HG03103 (cell line): Measurements from ENCODE around the gene COL23A1.
"Not testable (repeated sequence)": the region's sequence is repeated elsewhere in the genome, so short reads cannot be mapped to it uniquely, and the experiment has no call there.

Experiments
- ATAC-seq: cut with Tn5 transposase; IDR thresholded peaks from one replicate; pipeline ENCODE4 v1.9.1; 2021; ENCODE audit warnings: low read depth; ENCODE audit not compliant: unreplicated experiment

COL23A1 gene

DNA sequence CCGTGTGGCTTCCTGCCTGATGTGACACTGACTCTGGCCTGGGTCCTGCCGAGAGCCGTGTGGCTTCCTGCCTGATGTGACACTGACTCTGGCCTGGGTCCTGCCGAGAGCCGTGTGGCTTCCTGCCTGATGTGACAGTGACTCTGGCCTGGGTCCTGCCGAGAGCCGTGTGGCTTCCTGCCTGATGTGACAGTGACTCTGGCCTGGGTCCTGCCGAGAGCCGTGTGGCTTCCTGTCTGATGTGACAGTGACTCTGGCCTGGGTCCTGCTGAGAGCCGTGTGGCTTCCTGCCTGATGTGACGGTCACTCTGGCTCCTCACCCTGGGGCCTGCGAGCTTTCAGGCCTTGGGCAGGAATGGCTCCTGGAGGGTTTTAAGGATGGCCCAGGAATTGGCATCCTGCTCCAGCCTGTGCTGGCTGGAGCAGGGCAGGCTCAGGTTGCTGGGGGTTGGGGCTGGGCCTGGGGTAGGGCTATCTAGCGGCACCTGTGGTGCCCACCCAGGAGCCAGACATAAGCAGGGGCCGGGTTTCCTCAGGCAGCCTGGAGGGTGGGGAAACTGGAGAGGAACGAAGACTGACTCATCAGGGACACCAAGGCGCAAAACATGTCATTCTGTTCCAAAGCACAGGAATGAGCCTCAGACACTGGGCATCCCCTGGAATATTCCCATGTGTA lies 350.4 kb downstream of the COL23A1 start:
- ATAC-seq, result not testable (repeated sequence)

DNA sequence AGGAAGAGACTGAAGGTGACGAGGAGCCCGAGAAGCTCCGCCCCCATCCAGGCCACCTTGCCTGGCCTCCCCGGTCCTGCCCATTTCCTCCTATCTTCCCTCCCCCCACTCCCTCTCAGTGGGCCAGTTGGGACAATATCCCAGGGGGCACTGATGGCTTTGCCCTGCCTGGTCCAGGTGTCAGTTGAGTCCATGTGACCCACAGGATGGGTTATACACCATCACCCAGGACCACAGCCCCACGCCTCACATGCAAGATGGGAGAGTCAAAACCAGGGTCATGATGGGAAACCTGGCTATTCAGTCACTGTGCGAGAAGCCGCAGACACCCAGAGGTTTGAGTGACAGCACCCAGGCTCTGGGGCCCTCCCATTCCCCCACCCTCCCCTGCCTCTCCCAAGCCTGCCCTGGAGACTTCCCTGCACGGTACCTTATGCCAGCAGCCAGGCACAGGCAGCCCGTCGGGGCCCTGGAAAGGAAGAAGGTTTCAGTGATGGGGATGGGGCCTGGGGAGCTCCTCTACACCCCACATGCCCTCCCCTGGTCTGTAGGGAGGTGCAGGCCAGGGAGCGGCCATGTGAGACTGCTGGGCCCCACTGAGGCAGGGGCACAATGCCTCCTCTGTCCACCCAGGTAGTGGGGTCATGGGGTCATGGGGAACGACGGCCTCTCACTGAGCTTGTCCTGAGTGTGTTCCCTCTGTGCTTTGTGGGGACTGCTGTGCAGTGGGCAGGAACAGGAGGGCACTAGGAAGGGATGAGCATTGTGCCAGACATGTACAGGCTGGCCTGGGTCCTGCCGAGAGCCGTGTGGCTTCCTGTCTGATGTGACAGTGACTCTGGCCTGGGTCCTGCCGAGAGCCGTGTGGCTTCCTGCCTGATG lies 351.2 kb downstream of the COL23A1 start:
- ATAC-seq, result no peak

DNA sequence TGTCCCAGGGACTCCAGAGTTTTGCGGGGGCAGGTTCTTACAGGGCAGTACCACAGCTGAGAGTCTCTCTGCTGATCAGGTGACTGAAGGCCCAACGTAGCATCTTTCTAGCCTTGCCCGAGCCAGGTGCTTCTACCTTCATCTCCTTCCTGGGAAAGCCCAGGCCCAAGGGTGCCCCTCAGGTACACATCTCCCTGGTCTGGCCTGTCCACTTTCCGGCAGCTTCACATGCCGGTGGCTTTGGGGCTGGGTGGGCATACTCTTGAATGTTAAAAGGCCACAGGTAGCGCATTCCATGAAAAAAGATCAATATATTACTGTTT lies 351.9 kb downstream of the COL23A1 start:
- no peak for ATAC-seq

DNA sequence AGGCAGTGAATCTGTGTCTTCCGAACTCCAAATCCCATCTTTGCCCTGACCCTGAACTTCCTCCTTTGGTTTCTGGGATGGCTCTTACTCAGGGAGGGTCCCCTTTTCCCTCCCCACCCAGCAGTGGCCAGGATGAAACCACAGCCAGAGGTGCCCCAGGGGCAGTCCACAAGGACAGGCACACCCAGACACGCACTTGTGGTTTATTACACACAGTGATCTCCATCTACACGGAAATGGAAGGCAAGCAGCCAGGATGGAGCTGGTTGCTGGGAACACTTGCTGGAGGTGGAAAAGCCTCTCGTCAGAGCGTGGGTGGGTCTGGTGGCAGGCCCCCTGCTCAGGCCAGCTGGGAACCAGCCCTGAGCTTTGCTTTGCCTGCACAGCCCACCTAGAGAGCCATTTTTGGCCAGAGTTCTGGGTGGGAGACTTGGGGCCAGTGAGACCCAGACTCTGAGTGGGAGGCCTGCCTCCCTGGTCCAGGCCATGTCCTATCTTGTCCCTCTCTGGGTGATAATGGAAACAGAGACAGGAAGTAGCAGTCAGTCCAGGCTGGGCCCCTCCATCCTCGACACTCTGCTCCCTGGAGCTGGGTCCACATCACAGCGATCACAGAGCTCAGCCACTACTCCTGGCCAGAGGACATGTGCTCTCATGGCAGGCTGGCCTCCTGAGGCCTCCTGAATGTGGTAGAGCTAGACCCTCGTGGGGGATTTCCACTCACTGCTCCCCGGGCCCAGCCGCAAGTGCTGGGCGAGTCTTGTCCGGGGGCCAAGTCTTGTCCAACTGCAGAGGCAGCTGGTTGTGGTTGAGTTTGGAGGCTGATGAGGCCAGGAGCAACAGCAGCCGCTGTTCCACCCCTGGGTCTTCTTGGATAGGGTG lies 352.5 kb downstream of the COL23A1 start:
- ATAC-seq, result no peak

DNA sequence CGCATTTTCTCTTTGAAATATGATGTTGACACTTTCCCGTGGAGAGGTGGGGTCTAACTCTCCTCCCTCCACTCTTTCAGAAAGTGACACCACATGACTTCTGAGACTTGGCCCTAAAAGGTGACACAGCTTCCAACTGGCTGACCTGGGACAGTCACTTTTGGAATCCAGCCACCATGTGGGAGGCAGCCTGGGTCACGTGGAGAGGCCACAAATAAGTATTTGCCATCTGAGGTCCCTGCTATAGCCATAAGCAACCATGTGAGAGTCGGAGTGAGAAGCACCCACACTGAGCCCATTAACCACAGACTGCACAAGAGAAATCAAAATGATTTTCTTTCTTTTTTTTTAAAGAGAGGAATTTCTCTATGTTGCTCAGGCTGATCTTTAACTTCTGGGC lies 353.5 kb downstream of the COL23A1 start:
- ATAC-seq, result no peak

DNA sequence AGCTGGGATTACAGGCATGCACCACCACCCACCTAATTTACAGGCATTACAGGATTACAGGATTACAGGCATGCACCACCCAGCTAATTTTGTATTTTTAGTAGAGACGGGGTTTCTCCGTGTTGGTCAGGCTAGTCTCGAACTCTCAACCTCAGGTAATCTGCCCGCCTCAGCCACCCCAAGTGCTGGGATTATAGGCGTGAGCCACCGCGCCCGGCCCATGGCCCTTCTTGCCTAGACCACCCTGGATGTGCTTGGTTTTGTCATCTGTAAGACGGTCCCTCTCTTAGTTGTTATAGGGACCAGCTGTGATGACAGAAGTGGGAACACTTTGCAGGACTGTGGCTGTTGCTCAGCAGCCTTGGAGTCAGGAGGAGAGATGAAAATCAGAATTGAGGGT lies 354.1 kb downstream of the COL23A1 start:
- no peak for ATAC-seq

DNA sequence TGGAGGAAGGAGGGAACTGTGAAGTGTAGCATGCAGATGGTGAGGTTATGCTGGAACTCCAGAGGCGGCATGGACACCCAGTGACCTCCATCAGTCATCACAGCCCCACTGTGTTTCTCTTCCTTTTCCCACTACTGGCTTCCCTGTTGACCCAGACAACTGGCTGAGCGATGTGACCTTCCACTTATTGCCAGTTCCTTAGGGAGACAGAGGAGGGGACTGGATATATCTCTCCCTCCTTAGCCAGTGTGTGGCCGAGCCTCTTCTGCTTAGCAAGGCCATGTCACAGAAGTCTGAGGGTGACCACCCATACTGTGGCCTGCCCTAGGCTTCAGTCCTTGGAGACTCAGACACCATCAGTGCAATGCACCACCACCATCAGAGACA lies 354.6 kb downstream of the COL23A1 start:
- ATAC-seq, result no peak

DNA sequence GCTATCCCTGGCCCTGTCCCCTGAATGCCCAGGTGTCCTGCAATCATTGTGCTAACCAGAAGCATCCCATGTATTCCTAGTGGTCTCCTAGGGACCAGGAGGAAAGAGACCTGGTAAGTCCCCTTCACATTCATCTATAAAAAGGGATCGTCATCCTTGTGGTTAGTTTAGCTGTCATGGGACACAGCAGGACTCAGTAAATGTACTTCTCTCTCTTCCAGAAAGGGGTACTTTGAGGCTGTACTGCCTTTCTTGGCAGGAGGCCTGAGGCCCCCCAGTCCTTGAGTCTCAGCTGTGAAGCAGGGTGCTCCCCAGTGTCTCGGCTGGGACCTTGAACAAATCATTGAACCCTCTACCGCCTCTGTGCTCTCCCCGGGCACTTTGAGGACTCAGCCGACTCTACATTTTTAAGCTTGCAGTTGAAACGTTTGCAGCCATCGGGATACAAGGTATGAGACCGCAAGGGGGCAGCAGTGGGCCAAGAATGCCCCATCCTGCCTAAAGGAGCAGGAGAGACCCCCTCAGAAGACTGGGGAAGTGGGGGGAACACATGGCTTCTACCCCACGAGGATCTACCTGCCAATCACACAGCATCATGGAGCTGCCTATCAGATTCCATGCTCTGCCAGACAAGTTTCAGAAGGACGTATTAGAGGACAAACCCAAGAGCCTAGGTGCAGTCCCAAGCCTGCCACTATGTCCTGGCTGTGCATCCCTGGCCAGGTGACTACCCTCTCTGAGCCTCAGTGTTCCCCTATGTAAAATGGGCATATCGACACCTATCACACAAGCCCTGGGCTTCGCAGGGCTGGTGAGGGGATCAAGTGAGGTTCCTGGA lies 355.2 kb downstream of the COL23A1 start:
- no peak for ATAC-seq

DNA sequence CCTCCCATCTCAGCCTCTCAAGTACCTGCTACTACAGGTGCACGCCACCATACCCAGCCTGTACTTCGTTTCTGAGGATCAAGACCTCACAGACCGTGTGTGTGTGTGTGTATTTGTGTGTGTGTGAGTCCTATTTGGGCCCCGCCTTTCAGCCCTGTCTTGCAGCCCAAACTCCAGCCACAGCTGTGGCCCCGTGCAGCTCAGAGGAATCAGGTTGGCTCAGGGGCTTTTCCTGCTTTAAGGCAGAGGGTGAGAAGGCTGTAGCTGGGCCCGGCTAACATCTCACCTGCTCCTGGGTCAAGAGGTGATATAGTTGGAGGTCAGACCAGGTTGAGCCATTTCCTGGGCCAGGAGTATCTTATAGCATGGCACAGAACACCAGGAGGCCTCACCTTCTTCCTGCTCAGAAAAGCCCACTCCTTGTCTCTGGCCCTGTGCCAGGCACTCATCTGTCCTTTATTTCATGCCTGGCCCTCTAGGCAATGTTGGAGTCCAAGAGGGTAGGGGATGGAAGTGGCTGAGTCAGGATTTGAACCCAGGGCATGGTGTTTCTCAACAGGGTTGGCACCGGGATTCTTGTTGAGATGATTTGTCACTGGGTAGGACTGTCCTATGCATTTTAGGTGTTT lies 356.0 kb downstream of the COL23A1 start:
- no peak for ATAC-seq

DNA sequence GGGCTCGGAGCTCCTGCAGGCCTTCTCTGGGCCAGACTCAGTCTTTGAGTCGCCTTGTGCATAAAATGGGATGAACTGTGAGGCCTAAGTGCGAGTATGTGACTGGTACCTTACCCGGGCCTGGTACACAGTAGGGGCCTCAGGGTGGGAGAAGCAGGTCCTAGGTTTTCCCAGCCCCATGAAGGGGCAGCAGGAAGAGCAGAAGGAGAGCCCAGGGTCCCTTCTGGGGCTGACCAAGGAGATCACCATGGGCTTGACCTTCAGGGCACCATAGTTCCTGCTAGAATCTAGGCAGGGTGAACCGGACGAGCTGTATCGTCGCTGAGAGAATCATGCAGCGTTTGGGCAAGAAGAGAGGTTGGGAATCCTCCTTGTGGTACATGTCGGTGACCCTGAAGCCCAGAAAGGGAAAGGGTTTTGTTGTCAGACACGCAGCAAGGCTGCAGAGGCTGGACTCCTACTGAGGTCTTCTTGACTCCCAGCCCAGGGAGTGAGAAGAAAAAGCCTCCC lies 357.2 kb downstream of the COL23A1 start:
- peak; percentile 24 for ATAC-seq

DNA sequence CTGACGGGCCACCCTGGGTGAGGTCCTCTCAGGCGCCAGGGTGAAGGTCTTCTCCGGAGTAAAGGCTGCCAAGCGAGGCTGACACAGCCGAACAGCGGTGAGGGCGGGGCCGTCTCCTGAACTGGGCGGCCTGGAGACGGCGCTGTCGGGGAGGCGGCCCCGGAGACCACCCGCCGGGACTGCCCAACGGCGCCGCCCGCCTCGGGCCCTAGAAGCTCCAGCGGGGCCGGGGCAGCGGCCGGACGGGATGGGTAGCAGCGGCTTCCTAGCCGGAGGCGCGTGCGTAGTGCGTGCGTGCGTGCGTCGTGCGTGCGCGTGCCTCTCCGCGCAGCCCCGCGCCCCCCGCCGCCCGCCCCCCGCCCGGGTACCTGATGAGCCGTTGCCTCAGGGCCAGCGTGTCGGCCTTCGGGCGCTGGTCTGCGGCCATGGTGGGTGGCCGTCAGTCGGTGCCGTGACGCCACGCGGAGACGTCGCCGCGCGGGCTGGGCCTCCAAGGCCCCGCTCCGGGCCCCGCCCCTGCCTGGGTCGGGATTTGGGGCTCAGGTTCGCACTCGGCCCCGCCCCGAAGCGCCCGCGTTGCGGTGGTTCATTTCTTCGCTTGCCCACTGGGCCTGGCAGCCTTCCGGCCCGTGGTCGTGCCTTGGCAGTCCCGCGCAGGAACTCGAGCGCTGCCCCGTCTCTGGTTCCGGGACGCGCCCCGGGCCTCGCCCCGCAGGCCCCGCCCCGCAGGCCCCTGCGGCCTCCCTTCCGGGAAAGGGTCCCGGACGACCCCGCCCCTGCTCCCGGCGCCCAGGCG lies 357.9 kb downstream of the COL23A1 start, which contains the start of gene PHYKPL:
TSS of gene PHYKPL (minus strand) at position 679 of the 796 bp plus-strand sequence. CDS start at position 427, 252 bp downstream.
- peak; percentile 56 for ATAC-seq

DNA sequence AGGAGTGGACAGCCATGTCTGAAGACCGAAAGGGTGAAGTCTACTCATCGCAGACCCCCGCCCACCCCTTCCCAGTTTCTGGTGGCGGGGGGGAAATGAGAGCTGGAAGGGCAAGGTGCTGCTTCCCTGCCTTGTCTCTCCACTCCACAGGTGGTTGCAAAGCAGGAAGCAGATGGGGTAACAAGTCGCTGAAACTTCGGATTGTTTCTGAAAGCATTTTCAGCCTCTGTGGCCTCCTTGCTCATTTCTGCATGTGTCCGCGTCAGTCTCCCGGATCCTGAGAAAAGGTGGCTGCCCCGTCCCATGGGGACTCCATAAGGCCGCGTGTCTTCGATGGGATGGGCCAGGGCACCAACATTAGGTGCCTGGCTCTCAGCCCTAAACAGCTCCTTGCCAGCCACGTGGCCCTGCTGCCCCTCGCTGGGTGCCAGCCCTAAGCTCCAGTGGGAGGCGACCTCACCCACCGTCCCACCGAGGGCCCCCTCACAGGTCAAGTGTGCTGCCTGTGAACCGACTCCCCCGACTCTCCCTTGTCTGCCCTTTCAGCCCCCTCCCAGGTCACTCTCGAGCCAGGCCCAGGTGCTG lies 358.6 kb downstream of the COL23A1 start:
- ATAC-seq, result no peak

DNA sequence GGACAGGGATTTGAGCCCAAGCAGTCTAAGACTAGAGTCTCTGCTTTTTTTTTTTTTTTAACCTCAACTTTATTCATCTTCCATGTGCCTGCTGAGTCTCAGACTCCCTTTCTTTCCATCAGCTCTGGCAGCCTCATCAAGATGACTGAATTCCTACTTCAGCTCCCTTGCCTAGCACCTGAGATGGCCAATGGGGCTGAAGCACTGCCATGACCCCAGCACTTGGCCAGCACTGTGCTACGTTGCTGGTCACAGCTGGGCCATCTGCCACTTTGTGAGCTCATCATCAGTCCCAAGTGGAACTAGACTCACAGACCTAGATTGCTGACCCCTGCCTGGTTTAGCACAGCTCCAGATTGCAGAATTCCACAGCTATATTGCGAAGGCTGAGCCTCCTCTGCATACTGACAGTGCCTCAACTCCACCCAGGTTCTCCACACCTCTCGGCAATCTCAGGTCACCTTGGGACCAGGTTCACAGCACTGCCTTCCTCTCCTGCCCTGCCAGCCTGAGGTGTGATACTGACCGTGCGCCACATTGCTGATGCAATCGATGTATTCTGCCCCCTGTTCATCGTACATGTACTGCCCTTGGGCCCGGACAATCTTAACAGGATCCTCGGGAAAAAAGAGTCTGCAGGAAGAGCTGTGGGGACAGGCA lies 359.2 kb downstream of the COL23A1 start:
- ATAC-seq, result no peak

DNA sequence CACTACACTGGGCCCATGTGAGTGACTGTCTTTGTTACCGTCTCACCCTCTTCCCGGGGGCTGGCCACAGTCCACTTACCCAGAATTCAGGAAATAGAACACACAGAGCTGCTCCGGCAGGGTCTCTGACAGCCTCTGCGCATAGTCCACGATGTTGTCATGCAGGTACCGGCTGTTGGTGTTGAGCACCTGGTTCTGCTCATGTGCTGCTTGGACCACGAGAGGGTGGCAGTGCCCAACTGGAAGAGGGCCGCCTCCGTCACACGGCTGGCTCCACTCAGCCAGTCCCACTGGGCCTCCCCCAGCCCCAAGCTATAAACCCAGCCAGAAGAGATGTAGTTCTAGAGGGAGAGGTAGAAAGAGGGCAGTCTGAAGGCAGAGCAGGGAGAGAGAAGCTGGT lies 360.3 kb downstream of the COL23A1 start:
- no peak for ATAC-seq

DNA sequence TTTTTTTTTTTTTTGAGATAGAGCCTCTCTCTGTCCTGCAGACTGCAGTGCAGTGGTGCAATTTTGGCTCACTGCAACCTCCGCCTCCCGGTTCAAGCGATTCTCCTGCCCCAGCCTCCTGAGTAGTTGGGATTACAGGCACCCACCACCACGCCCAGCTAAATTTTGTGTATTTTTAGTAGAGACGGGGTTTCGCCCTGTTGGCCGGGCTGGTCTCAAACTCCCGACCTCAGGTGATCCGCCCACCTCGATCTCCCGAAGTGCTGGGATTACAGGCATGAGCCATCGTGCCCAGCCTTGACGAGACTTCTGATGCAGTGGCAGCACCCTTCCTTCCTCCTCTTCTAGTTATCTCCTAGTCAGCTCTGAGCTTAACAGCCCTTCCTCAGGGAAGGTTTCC lies 361.1 kb downstream of the COL23A1 start:
- not testable (repeated sequence) for ATAC-seq

DNA sequence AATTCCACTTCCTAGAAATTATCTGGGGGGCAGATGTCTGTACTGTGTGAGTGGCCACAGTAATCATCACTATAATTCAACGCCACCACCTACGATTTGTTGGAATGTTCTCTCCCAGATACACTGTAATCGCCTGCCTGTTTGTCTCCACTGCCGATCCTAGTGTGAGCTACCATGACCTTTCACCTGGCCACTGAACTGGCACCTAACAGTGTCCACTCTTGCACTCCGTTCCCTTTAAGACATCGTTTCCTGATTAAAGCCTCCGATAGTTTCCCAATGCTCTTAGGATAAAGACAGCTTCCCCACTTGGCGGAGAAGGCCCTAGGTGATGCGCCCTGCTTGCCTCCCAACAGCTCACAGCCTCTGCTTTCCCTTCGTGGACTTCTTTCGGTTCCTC lies 361.6 kb downstream of the COL23A1 start:
- ATAC-seq, result no peak

DNA sequence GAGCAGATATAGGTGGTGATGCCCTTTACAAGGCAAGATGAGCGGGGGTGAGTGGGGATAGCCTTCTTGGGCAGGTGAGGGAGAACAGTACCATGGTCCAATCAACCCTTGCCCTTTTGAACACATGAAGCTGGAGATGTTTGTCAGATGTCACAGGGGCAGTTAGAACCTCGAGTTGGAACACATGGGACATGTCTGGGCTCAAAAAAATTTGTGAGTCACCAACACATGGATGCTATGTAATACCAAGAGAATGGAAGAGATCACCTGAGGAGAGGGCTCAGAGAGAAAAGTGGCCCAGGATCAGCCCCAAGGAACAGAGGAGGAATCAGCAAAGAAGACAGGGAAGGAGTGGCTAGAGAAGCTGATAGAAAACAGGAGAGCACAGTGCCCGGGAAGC lies 362.3 kb downstream of the COL23A1 start:
- ATAC-seq, result no peak

DNA sequence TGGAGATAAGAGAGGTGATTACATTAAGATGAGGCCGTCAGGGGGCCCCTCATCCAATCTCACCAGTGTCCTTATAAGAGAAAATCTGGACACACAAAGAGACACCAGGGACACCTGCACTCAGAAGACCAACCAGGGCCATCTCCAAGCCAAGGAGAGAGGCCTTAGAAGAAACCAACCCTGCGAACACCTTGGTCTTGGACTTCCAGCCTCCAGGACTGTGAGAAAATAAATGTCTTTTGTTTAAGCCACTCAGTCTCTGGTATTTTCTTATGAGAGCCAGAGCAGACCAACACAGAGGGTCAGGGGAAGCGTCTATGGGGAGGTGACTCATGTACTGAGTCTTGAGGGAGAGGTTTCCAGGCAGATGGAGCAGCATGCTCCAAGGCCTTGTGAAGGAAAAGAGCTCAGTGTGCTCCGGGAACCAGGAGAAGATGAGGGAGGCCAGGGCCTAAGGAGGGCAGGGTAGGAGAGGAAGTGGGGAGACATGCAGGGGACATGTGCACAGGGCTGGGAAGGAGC lies 363.0 kb downstream of the COL23A1 start:
- ATAC-seq, result no peak
